ENCODE data around the gene STYXL1.
"Not testable (repeated sequence)": the region's sequence is repeated elsewhere in the genome, so short reads cannot be mapped to it uniquely, and the experiment has no call there.

Gene STYXL1, protein sequence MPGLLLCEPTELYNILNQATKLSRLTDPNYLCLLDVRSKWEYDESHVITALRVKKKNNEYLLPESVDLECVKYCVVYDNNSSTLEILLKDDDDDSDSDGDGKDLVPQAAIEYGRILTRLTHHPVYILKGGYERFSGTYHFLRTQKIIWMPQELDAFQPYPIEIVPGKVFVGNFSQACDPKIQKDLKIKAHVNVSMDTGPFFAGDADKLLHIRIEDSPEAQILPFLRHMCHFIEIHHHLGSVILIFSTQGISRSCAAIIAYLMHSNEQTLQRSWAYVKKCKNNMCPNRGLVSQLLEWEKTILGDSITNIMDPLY

DNA sequence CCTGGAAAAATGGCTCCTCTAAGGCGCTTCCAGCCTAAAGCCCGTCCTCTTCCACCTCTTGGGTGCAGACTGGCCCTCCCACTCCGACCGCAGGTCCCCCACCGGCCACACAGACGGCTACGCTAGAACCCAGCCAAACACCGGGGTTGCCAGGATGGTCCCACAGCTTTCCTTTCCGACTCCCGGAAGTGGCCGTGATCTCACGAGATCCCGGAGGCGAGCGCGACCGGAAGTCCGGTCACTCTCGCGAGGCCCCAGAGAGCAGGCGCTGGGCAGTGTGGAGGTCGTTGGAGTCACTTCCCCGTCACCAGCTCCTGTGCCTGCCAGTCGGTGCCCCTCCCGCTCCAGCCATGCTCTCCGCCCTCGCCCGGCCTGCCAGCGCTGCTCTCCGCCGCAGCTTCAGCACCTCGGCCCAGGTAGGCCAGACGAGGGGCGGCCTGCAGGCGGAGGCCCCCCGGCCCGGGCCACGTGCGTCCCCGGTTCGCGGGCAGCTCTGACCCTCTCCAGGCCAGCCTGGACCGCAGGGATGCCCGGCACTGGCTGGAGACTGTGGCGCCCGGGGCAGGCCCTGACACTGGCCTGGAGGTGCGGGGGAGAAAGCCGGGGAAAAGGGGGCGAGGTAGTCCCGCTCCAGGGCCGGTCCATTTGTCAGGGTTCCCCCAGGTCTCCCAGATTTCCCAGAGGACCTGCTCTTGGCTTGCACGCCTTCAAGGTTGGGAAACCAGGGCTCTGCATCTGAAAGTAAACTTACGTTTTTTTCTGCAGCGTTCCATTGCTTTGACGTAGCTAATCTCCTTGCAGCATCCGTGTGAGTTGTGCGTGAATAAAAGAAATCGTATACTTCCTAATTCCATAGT is at the start of gene STYXL1, which contains the start of gene MDH2:
Gene STYXL1 (minus strand): TSS at position 190 of the 857 bp plus-strand sequence. CDS start 17,477 bp downstream, outside the sequence.
Gene MDH2 (plus strand): TSS at position 296 of the 857 bp plus-strand sequence. CDS start 55 bp downstream, at position 351.
- DNase-seq: peak; percentile 78

DNA sequence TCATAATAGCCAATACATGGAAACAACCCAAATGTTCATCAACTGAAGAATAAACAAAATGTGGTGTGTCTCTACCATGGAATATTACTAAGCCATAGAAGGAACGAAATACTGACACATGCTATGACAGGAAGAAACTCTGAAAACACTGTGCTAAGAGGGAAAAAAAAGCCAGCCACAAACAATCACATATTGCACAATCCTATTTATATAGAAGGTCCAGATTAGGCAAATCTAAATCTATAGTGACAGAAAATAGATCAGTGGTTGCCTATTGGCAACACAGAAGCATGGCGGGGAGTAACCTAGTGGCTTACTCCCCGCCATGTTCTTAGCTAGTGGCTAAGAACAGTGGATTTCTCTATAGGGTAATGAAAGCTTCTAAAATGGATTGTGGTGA is 48.1 kb upstream of the STYXL1 start:
- DNase-seq: no peak

GRCh38 chr7:76094326-76094725 is 46.5 kb upstream of the STYXL1 start:
- not testable (repeated sequence) for DNase-seq

- DNase-seq: not testable (repeated sequence)
These were observed 45.7 kb upstream of the STYXL1 start for GRCh38 chr7:76093531-76093930.

DNA sequence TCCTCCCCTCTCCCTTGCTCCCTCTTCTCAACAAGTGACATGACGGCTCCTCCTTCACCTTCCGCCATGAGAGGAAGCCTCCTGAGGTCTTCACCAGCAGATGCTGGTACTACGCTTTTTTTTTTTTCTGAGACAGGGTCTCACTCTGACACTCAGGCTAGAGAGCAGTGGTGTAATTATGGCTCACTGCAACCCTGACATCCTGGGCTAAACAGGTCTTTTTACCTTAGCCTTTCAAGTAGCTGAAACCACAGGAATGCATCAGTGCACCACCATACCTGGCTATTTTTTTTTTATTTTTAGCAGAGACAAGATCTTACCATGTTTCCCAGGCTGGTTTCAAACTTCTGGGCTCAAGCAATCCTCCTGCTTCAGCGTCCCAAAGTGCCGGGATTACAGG is 43.7 kb upstream of the STYXL1 start:
- no peak for DNase-seq

DNA sequence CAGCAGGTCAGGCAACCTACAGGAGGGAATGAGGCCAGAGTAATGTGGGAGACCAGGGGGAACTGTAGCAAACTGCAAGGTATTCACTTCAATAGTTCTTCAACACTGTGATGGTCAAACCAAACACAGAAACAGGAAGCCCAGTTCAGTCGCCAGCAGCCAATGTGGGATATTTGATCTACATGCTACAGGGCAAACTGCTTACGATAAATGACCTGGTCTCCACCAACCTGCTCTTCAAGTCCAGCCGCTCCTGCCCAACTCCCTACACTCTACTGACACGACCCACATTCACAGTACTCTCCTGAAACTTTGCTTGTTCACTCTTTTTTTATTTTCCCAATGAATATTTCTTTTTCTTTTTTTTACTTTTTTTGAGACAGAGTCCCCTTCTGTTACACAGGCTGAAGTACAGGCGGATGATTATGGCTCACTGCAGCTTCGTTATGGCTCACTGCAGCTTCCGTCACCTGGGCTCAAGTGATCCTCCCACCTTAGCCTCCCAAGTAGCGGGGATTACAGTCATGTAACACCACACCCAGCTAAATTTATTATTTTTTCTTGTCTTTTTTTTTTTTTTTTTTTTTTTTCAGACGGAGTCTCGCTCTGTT is 42.2 kb upstream of the STYXL1 start:
- DNase-seq: no peak

GRCh38 chr7:76087362-76087791 is 39.6 kb upstream of the STYXL1 start:
- not testable (repeated sequence) for DNase-seq

GRCh38 chr7:76086070-76086469 is 38.3 kb upstream of the STYXL1 start:
- DNase-seq: no peak

DNA sequence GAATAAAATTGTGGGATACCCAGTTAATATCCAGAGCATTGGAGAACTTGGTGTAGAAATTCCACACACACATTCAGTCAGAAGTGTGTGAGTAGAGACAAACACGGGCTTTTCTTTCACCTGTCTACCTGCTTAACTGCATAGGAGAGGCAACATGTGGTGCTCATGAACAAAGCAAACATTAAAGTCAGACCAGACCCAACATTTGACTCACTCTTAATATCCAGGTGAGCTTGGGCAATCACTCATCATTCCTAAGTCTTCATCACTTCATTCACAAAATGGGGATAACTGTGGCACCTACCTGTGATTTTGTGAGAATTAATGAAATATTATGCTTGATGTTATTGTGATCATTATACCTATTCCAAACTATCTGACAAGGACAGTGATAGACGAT is 36.3 kb upstream of the STYXL1 start:
- DNase-seq: not testable (repeated sequence)

- DNase-seq: no peak
These were observed 32.4 kb upstream of the STYXL1 start for GRCh38 chr7:76080204-76080603.

DNA sequence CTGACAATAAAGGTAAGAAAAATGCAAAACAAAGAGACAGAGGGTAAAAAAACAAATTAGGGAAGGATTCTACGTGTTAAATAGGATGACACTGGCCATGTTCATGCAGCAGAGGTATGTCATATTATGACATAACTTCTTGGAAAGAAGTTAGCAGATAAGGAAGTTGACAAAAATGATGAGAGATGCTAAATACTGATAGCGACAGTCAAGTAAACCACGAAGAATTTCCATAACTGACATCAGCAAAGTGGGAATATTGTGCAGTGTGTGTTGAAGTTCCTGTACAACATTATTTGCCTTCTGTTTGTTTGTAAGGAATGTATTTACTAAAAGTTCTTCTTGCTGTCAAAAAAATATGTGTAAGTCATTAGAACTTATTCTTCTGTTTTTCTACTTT is 29.6 kb upstream of the STYXL1 start:
- DNase-seq: no peak

DNA sequence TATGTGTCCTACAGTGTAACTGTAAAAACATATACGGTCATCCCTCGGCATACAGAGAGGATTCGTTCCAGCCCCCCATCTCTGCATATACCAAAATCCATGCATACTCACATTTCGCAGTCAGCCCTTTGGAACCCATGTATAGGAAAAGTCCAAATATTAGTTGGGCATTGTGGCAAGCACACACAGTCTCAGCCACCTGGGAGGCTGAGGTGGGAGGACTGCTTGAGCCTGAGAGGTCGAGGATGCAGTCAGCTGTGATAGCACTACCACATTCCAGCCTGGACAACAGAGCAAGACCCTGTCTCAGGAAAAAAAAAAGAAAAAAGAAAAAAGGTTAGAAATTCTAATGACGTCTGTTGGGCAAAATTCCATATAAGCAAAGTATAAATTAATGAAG is 29.2 kb upstream of the STYXL1 start:
- no peak for DNase-seq

DNA sequence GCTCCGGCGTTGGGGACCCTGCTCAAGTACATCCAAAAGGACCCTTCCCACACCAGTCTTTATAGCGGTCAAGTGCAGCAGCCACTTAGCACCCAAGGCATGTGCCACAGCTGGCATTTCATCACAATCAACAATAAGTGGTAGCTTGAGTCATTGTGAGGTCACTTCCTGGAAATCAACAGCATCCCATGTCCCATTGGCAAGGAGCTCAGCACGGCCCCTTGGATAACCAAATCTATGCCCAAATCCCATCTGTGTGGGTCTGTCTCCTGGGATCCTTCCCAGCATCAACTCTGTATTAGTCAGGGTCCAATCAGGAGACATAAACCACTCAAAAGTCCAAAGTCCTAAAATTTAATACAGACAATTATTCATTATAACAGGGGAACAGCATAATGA is 27.2 kb upstream of the STYXL1 start:
- no peak for DNase-seq

- no peak for DNase-seq
These were observed 26.6 kb upstream of the STYXL1 start for GRCh38 chr7:76074306-76074971.

GRCh38 chr7:76073335-76073990 is 25.7 kb upstream of the STYXL1 start:
- DNase-seq: no peak

- DNase-seq: no peak
These were observed 24.7 kb upstream of the STYXL1 start for GRCh38 chr7:76072243-76073148.

- DNase-seq: no peak
These were observed 23.8 kb upstream of the STYXL1 start for GRCh38 chr7:76071316-76072242.

DNA sequence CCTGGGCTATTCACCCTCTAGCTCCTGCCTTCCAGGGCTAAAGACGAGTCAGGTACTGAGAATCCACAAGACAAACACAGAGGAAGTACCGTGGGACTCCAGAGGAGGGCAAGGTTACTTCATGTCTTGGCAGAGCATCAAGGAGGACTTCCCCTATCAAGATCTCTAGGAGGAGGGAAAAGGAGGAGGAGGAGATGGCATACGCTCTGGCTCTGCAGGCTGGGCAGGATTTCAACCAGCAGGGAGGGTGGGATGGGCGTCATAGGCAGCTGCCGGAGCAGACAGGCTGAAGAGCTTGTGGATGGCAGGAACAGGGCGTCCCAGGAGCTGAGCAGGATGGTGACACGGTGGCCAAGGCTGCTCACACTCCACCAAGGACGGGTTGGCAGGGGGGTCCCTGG is 21.4 kb upstream of the STYXL1 start:
- no peak for DNase-seq

GRCh38 chr7:76066716-76067503 is 19.1 kb upstream of the STYXL1 start:
- no peak for DNase-seq

All from activated effector memory CD4-positive, alpha-beta T cell treated with Interleukin-2 at 50 U/mL for 16 hours (primary cell).